T-cell (primary cell): Measurements from ENCODE around the gene PCBP1. TPM values are rescaled to one million over a fixed set of nuclear protein-coding genes. Genes with fewer than 3 reads are reported as not detected.

ENCODE experiments used
- ATAC-seq, 4 experiments: fragments of 200-7000 bp in 3 of 4; fragments of 150-1000 bp in 1 of 4; cut with Tn5 transposase; replicated peaks in 1 of 4; 1 replicate in 3 of 4; 2 replicates in 1 of 4; pipeline ENCODE4 v1.10.0; 2021; ENCODE audit warnings: moderate library complexity in 3 of 4, mild to moderate bottlenecking in 2 of 4, moderate number of reproducible peaks in 1 of 4
- CTCF ChIA-PET, 2 donors: fragments of 300-600 bp; sonication (Branson Sonifier 250); formaldehyde crosslinking; loops; one replicate each; lab custom pipeline; 2022; ENCODE audit warnings: antibody characterized with exemption in 2 of 2; lab: Charles Lee
- POLR2A ChIA-PET, 2 donors: fragments of 300-600 bp; sonication (Branson Sonifier 250); formaldehyde crosslinking; loops; one replicate each; lab custom pipeline; 2022; ENCODE audit warnings: antibody characterized with exemption in 2 of 2; lab: Charles Lee
- DNase-seq, 35 experiments: peaks; one replicate each; pipeline versions ENCODE4 v3.0.0 to v3.0.0-alpha.2; 2013 to 2023
- H3K27ac ChIP-seq: one replicate; pipeline ENCODE4 v1.5.1; 2013; ENCODE audit warnings: low read length
- H3K27me3 ChIP-seq, 2 experiments: replicated peaks in 1 of 2; 1 replicate in 1 of 2; 2 replicates in 1 of 2; pipeline versions ENCODE4 v1.6.1 to v1.7.0; 2013; ENCODE audit warnings: low read length in 1 of 2, mixed read lengths in 1 of 2; ENCODE audit not compliant: control insufficient read depth in 2 of 2, insufficient read depth in 2 of 2; ENCODE audit errors: extremely low read depth in 1 of 2
- H3K36me3 ChIP-seq, 2 donors: 1 replicate in 1 of 2; 2 replicates in 1 of 2; pipeline versions ENCODE4 v1.6.1 to v1.7.0; 2013; ENCODE audit warnings: low read length in 1 of 2; ENCODE audit not compliant: control insufficient read depth in 2 of 2, insufficient read depth in 1 of 2; ENCODE audit errors: extremely low read depth in 1 of 2
- H3K4me1 ChIP-seq, 2 experiments: 1 replicate in 1 of 2; 2 replicates in 1 of 2; pipeline versions ENCODE4 v1.6.1 to v1.7.0; 2013; ENCODE audit warnings: low read length in 2 of 2, mixed read lengths in 1 of 2; ENCODE audit not compliant: insufficient read depth in 2 of 2, control insufficient read depth in 1 of 2; ENCODE audit errors: extremely low read depth in 1 of 2
- H3K4me3 ChIP-seq, 2 donors: 1 replicate in 1 of 2; 2 replicates in 1 of 2; pipeline versions ENCODE4 v1.5.1 to v1.7.0; 2013; ENCODE audit warnings: mild to moderate bottlenecking in 2 of 2, low read length in 1 of 2, moderate library complexity in 1 of 2; ENCODE audit not compliant: control insufficient read depth in 1 of 2; ENCODE audit errors: extremely low read depth in 1 of 2
- H3K9me3 ChIP-seq: 2 replicates; pipeline ENCODE4 v1.7.0; 2013
- H3K27ac Mint-ChIP-seq, 2 donors: one replicate each; pipeline ENCODE4 v1.8.0; 2020 to 2021; ENCODE audit warnings: mild to moderate bottlenecking in 2 of 2, mixed read lengths in 2 of 2
- H3K27me3 Mint-ChIP-seq, 2 donors: one replicate each; pipeline ENCODE4 v1.8.0; 2021 to 2022; ENCODE audit warnings: mixed read lengths in 2 of 2
- H3K36me3 Mint-ChIP-seq: one replicate; pipeline ENCODE4 v1.8.0; 2021; ENCODE audit warnings: mixed read lengths
- H3K4me1 Mint-ChIP-seq, 3 donors: one replicate each; pipeline ENCODE4 v1.8.0; 2020 to 2022; ENCODE audit warnings: mixed read lengths in 3 of 3, mild to moderate bottlenecking in 1 of 3
- H3K4me3 Mint-ChIP-seq, 3 donors: one replicate each; pipeline ENCODE4 v1.8.0; 2020 to 2022; ENCODE audit warnings: mild to moderate bottlenecking in 3 of 3, mixed read lengths in 3 of 3, moderate library complexity in 3 of 3
- H3K9me3 Mint-ChIP-seq, 3 donors: one replicate each; pipeline ENCODE4 v1.8.0; 2020 to 2022; ENCODE audit warnings: mixed read lengths in 3 of 3
- WGBS: methylation state at CpG from one replicate; pipeline ENCODE4 v1.1.5; 2013; ENCODE audit warnings: missing lambda C conversion rate; ENCODE audit not compliant: insufficient coverage; 5-methylcytosine and 5-hydroxymethylcytosine counted together
- total RNA-seq, 35 experiments: library from RNA in 6 of 35; stranded (reverse) in 6 of 35; fragments of 120-200 nt in 1 of 35; gene quantifications; one replicate each; pipeline versions ENCODE4 v1.2.1 to v1.2.4 and lab custom pipeline; 2013 to 2026

Gene PCBP1
- total RNA-seq, 5 donors from 2014 or later (not counting 1 experiment from before 2014, with no cell fraction given), result 303 to 431 (median 386) TPM

DNA sequence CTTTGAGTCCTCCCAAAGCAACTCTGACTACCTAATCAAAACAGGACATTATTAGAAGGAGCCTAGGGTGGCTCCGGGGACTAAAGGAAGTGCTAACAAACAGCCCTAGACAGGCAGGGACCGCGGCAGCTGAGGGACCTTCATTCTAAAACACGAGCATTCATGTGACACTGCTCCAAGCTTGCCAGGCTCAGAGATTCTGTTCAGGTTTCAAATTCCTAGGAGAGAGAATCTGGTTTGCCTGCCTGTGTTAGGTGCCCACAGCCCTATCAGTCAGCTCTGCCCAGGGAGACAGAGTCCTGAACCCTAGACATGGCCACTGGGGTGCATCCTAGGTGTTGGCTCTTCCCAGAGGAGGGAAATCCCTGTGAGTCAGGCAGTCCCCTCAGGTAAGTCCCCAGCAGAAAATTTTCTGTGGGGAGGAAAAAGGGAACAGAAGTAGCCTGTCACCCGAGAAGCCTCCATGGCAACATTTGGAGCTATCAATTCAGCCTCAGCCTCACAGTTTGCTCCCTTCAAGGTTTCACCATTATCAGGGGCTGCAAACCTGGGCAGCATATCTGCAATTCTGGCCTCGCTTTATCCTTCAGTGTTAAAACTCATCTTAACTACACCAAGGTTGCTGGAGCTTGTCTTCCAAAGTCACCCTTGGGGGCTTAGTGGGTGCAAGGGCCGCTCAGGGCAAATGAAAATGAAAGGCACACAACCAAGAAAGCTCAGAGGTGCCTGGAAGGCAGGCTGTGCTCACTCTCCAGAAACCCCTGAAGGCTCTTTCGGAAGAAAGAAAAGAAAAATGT lies 28.6 kb downstream of the PCBP1 start:
- Mint-ChIP-seq H3K4me3 (peak overlapping the region in 1 of 3 donors; percentile 24), H3K27ac (peak overlapping the region in 1 of 2 donors; percentile 79), H3K4me1 (peaks cover 43 to 55% (median 51%) of the 10 kb centered on the region in 3 donors), H3K36me3 (no peaks in the 10 kb centered on the region), H3K9me3 (no peaks in the 10 kb centered on the region), H3K27me3 (no peaks in the 10 kb centered on the region)
- no peaks in the 10 kb centered on the region for H3K36me3 ChIP-seq
- peaks cover 13 to 40% of the 10 kb centered on the region in 2 experiments for H3K4me1 ChIP-seq
- ATAC-seq (peak in 3 of 4 experiments; percentile 31 to 65 (median 63)), DNase-seq (no peak)
- no peaks in the 10 kb centered on the region for H3K9me3 ChIP-seq
- H3K4me3 ChIP-seq, result no peak overlapping the region
- CTCF ChIA-PET, result interaction anchor here in 1 of 2 donors (0.6 to 0.9 kb wide), 2 partner anchors 25 to 45 kb away, joined by 3 read pairs; no protein-coding TSS in a partner anchor
- no peaks in the 10 kb centered on the region for H3K27me3 ChIP-seq
- no peak overlapping the region for H3K27ac ChIP-seq
- 77% methylated on average over 6 of the region's 8 CpGs for WGBS
- POLR2A ChIA-PET, result interaction anchor here (0.5 to 0.9 kb wide), 7 partner anchors 8 to 571 kb away, joined by 3 to 7 read pairs (median 4); partner anchors contain the start of gene SNRPG (in 1 of the 2)

DNA sequence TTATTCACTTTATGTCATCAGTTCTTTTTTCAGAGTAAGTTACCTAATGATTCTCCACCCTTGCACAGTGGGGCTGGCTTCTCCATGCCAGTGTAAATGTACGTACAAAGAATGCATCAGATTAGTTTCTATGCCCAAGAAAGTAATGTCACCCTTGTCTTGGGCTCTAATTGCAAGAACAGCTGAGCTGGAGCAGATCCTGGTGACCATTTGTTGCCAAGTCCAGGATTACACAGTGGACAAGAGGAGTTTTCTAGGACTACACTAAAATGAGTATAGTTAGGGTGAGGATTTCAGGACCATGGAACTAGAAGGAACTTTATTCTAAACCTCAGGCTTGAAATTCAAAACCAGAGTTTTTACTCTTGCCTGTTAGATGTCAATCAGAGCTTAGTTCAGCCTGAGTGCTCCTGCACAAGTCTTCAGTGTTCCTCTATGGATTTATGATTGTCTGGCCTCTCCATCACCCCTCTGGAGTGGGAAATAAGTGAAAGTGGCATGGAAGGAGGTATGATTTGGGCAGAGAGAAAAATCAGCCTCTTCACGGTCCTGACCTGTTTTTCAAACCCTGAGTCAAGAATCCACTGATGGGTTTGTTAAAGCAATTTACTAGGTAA lies 29.8 kb downstream of the PCBP1 start:
- Mint-ChIP-seq H3K36me3 (no peaks in the 10 kb centered on the region), H3K4me3 (no peak overlapping the region), H3K27ac (peak overlapping the region; percentile 60 to 79), H3K9me3 (no peaks in the 10 kb centered on the region), H3K4me1 (peaks cover 41 to 53% (median 49%) of the 10 kb centered on the region in 3 donors), H3K27me3 (no peaks in the 10 kb centered on the region)
- ChIA-PET CTCF (interaction anchor here in 1 of 2 donors (0.6 kb wide), 1 partner anchor 675 kb away, joined by 3 read pairs; no protein-coding TSS in a partner anchor), POLR2A (interaction anchor here in 1 of 2 donors (0.9 kb wide), 1 partner anchor 23 kb away, joined by 3 read pairs; no protein-coding TSS in a partner anchor)
- no peaks in the 10 kb centered on the region for H3K27me3 ChIP-seq
- no peaks in the 10 kb centered on the region for H3K9me3 ChIP-seq
- peaks cover 10 to 34% of the 10 kb centered on the region in 2 experiments for H3K4me1 ChIP-seq
- H3K36me3 ChIP-seq, result no peaks in the 10 kb centered on the region
- H3K27ac ChIP-seq, result no peak overlapping the region
- H3K4me3 ChIP-seq, result no peak overlapping the region
- 100% methylated on average over 1 of the region's 2 CpGs for WGBS
- DNase-seq (no peak), ATAC-seq (no peak)

GRCh38 chr2:70118798-70119454 lies 31.6 kb downstream of the PCBP1 start:
- Histone ChIP-seq H3K27ac (no peak overlapping the region), H3K4me1 (peaks cover 19 to 46% of the 10 kb centered on the region in 2 experiments), H3K9me3 (no peaks in the 10 kb centered on the region), H3K27me3 (no peaks in the 10 kb centered on the region), H3K4me3 (no peak overlapping the region), H3K36me3 (no peaks in the 10 kb centered on the region)
- H3K4me3 Mint-ChIP-seq, result no peak overlapping the region
- CTCF ChIA-PET, result no interaction called here
- peak overlapping the region; percentile 74 to 86 for H3K27ac Mint-ChIP-seq
- no peaks in the 10 kb centered on the region for H3K9me3 Mint-ChIP-seq
- ATAC-seq, result no peak
- no peak for DNase-seq
- no peaks in the 10 kb centered on the region for H3K36me3 Mint-ChIP-seq
- H3K4me1 Mint-ChIP-seq, result peaks cover 52 to 62% (median 57%) of the 10 kb centered on the region in 3 donors
- POLR2A ChIA-PET, result interaction anchor here in 1 of 2 donors (0.5 to 0.8 kb wide), 3 partner anchors 15 to 21 kb away, joined by 3 to 10 read pairs (median 6); no protein-coding TSS in a partner anchor
- WGBS, result 75% methylated on average over 3 of the region's 4 CpGs
- H3K27me3 Mint-ChIP-seq, result no peaks in the 10 kb centered on the region

- Histone ChIP-seq H3K9me3 (no peaks in the 10 kb centered on the region), H3K27me3 (no peaks in the 10 kb centered on the region), H3K36me3 (no peaks in the 10 kb centered on the region), H3K4me1 (peaks cover 27 to 55% of the 10 kb centered on the region in 2 experiments), H3K27ac (peak overlapping the region; percentile 55), H3K4me3 (no peak overlapping the region)
- CTCF ChIA-PET, result interaction anchor here in 1 of 2 donors (0.7 to 2.5 kb wide), 5 partner anchors 13 to 856 kb away, joined by 3 to 10 read pairs (median 4); no protein-coding TSS in a partner anchor
- no peak for DNase-seq
- H3K27ac Mint-ChIP-seq, result peak overlapping the region; percentile 100
- peaks cover 68 to 79% (median 72%) of the 10 kb centered on the region in 3 donors for H3K4me1 Mint-ChIP-seq
- H3K36me3 Mint-ChIP-seq, result no peaks in the 10 kb centered on the region
- POLR2A ChIA-PET, result interaction anchor here in 1 of 2 donors (1.0 to 2.2 kb wide), 3 partner anchors 11 to 36 kb away, joined by 4 to 7 read pairs (median 5); no protein-coding TSS in a partner anchor
- no peaks in the 10 kb centered on the region for H3K27me3 Mint-ChIP-seq
- ATAC-seq, result no peak
- no peak overlapping the region for H3K4me3 Mint-ChIP-seq
- no peaks in the 10 kb centered on the region for H3K9me3 Mint-ChIP-seq
- WGBS, result 85% methylated on average over 3 of the region's 6 CpGs
Measured at GRCh38 chr2:70121627-70122372, 34.5 kb downstream of the PCBP1 start.

DNA sequence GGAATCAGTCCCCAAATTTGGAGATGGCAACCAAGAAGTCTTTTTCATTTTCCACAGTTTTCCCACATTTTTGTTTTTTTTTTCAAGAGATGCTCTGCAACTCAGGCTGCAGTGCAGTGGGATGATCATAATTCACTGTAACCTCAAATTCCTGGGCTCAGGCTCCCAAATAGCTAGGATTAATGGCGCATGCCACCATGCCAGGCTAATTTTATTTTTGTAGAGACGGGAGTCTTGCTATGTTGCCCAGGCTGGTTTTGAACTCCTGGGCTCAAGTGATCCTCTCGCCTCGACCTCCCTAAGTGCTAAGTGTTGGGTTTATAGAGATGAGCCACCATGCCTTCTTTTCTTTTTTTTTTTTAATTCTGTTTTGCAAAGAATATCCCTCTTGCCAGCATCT lies 35.2 kb downstream of the PCBP1 start:
- no peaks in the 10 kb centered on the region for H3K27me3 ChIP-seq
- DNase-seq (no peak), ATAC-seq (no peak)
- no peaks in the 10 kb centered on the region for H3K36me3 ChIP-seq
- H3K4me3 ChIP-seq, result no peak overlapping the region
- no peaks in the 10 kb centered on the region for H3K9me3 Mint-ChIP-seq
- H3K27ac ChIP-seq, result peak overlapping the region; percentile 55
- H3K27ac Mint-ChIP-seq, result peak overlapping the region; percentile 100
- no peaks in the 10 kb centered on the region for H3K9me3 ChIP-seq
- WGBS, result no CpG with 5 or more reads among the region's 4 CpGs
- CTCF ChIA-PET, result interaction anchor here in 1 of 2 donors (0.7 to 2.5 kb wide), 4 partner anchors 13 to 37 kb away, joined by 3 to 10 read pairs (median 4); no protein-coding TSS in a partner anchor
- no peaks in the 10 kb centered on the region for H3K27me3 Mint-ChIP-seq
- H3K4me1 ChIP-seq, result peaks cover 33 to 61% of the 10 kb centered on the region in 2 experiments
- POLR2A ChIA-PET, result interaction anchor here (0.6 to 2.2 kb wide), 3 partner anchors 14 to 37 kb away, joined by 4 to 7 read pairs (median 5); no protein-coding TSS in a partner anchor
- peak overlapping the region in 2 of 3 donors; percentile 90 to 98 for H3K4me3 Mint-ChIP-seq
- no peaks in the 10 kb centered on the region for H3K36me3 Mint-ChIP-seq
- H3K4me1 Mint-ChIP-seq, result peaks cover 69 to 79% (median 74%) of the 10 kb centered on the region in 3 donors
